GM10248 (cell line): ENCODE measurements around the gene MVD.

Experiments
- CTCF ChIA-PET: fragments of 300-600 bp; sonication (Branson Sonifier 250); formaldehyde crosslinking; extraction: SDS; loops from one replicate; lab custom pipeline; 2021; ENCODE audit warnings: antibody characterized with exemption; lab: Yijun Ruan, JAX
- POLR2A ChIA-PET: fragments of 350-650 bp; sonication (Branson Sonifier 250); formaldehyde crosslinking; extraction: SDS; loops from one replicate; lab custom pipeline; 2020; ENCODE audit warnings: antibody characterized with exemption; lab: Yijun Ruan, JAX
- DNase-seq: peaks from one replicate; pipeline ENCODE4 v3.0.0; 2012; ENCODE audit errors: extremely low spot score
- CTCF ChIP-seq: IDR thresholded peaks from 2 replicates; pipeline ENCODE4 v1.5.1; 2012; ENCODE audit warnings: mild to moderate bottlenecking, low read depth; ENCODE audit errors: extremely low read depth, missing control alignments, control extremely low read depth

The MVD gene

GRCh38 chr16:88706229-88706964 is 43.5 kb upstream of the MVD start, which contains the start of the genes CTU2 and RNF166:
Gene CTU2 (plus strand): TSS chr16:88706503. CDS start chr16:88706531, 28 bp downstream.
Gene RNF166 (minus strand): TSS chr16:88706408. CDS start chr16:88706325, 83 bp downstream.
- CTCF ChIA-PET, result interaction anchor here (1.0 to 5.5 kb wide), 6 partner anchors 9 to 73 kb away, joined by 3 to 23 read pairs (median 4); partner anchors contain the start of gene MVD
- TF ChIP-seq CTCF, result no peak
- peak; percentile 98 for DNase-seq
- POLR2A ChIA-PET, result interaction anchor here (0.6 kb wide), 1 partner anchor 39 kb away, joined by 3 read pairs; no protein-coding TSS in a partner anchor

- DNase-seq, result no peak
- POLR2A ChIA-PET, result no interaction called here
- CTCF ChIA-PET, result interaction anchor here (1.0 to 2.4 kb wide), 4 partner anchors 17 to 43 kb away, joined by 3 to 12 read pairs (median 4); partner anchors contain the start of genes MVD and SNAI3
Measured at GRCh38 chr16:88705801-88706228, 42.9 kb upstream of the MVD start.

GRCh38 chr16:88705076-88705684 is 42.3 kb upstream of the MVD start:
- CTCF ChIA-PET, result interaction anchor here (0.8 to 2.4 kb wide), 6 partner anchors 16 to 42 kb away, joined by 3 to 12 read pairs (median 4); partner anchors contain the start of genes MVD and SNAI3
- POLR2A ChIA-PET, result no interaction called here
- TF ChIP-seq CTCF, result no peak
- DNase-seq, result no peak

More at GRCh38 chr16:88705801-88706228, 42.9 kb upstream of the MVD start:
- no peak for TF ChIP-seq CTCF

GRCh38 chr16:88703486-88704309 is 40.8 kb upstream of the MVD start:
- CTCF ChIA-PET, result interaction anchor here (1.4 to 2.4 kb wide), 3 partner anchors 22 to 34 kb away, joined by 3 to 12 read pairs (median 6); no protein-coding TSS in a partner anchor
- no peak for TF ChIP-seq CTCF
- DNase-seq, result peak; percentile 50
- POLR2A ChIA-PET, result no interaction called here

DNA sequence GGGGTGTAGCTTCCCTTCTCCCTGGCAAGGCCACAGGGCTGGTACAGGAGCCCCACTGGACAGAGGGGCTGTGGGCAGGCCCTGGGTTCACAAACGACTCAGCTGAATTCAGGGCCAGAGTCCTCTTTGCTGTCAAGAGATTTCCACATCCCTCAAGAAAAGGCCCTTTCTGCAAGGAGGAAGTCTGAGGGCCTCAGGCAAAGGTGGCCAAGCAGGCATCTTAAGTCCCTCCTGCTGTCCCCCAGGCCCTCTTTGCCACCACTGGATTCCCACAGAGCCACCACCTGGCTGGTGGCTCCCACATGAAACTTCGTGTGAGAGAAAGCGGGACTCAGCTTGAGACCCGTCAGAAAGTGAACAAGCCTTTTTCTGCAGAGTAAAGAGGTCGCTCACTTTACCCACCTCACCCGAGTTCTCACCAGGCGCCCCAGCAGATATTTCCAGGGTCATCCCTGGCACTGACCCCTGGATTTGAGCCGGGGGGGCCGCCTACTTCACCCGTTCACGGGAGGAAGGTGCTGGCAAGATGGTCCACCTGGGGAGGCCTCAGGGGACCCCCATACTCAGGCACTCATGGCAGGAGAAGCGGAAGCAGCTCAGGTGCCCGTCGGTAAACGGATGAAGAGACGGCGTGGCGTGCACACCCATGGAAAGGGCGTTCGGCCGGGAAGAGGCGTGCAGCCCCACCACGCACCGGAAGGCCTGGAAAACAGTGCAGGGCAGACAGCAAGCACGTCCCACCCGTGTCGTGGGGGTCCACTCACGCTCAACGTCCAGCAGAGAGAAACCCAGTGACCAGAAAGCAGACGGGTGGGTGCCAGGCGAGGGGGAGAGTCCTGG is 39.7 kb upstream of the MVD start:
- CTCF ChIA-PET, result interaction anchor here (0.8 to 2.9 kb wide), 6 partner anchors 15 to 34 kb away, joined by 3 to 14 read pairs (median 4); no protein-coding TSS in a partner anchor
- no peak for TF ChIP-seq CTCF
- DNase-seq, result no peak
- POLR2A ChIA-PET, result interaction anchor here (0.6 to 1.1 kb wide), 2 partner anchors 15 to 79 kb away, joined by 3 to 4 read pairs; no protein-coding TSS in a partner anchor
